B cell (primary cell): ENCODE data around the gene VPS41. TPM values are rescaled to one million over a fixed set of nuclear protein-coding genes. Genes with fewer than 3 reads are reported as not detected.

Experiments used
- ATAC-seq: fragments of 200-7000 bp; cut with Tn5 transposase; one replicate; pipeline ENCODE4 v1.10.0; 2021; ENCODE audit warnings: low read depth, mild to moderate bottlenecking, moderate number of reproducible peaks, moderate library complexity
- CTCF ChIA-PET: fragments of 350-600 bp; sonication (Branson Sonifier 250); formaldehyde crosslinking; loops from one replicate; lab custom pipeline; 2021; ENCODE audit warnings: antibody characterized with exemption, inconsistent platforms; lab: Charles Lee
- POLR2A ChIA-PET: fragments of 350-600 bp; sonication (Branson Sonifier 250); formaldehyde crosslinking; loops from one replicate; lab custom pipeline; 2021; ENCODE audit warnings: antibody characterized with exemption; lab: Charles Lee
- DNase-seq: peaks from one replicate; pipeline ENCODE4 v3.0.0; 2013
- H2AFZ ChIP-seq: 2 replicates; pipeline ENCODE4 v1.6.1; 2012; ENCODE audit warnings: mild to moderate bottlenecking, low read depth, low read length; ENCODE audit not compliant: insufficient read depth, poor library complexity, severe bottlenecking
- H3K27ac ChIP-seq, 2 donors: 1 replicate in 1 of 2; 2 replicates in 1 of 2; pipeline ENCODE4 v1.5.1; 2012 to 2013; ENCODE audit warnings: low read length in 2 of 2, mild to moderate bottlenecking in 2 of 2, moderate library complexity in 1 of 2
- H3K27me3 ChIP-seq, 4 experiments: fragments of 200-600 bp in 1 of 4; sonication (generic) in 1 of 4; replicated peaks in 1 of 4; 1 replicate in 2 of 4; 2 replicates in 2 of 4; pipeline versions ENCODE4 v1.6.1 to v1.7.0; 2013 to 2016; ENCODE audit warnings: low read length in 3 of 4, mild to moderate bottlenecking in 2 of 4, mixed read lengths in 1 of 4, moderate library complexity in 1 of 4; ENCODE audit not compliant: insufficient read depth in 4 of 4, control insufficient read depth in 3 of 4; ENCODE audit errors: control extremely low read depth in 1 of 4
- H3K36me3 ChIP-seq, 2 experiments: replicated peaks in 1 of 2; 1 replicate in 1 of 2; 2 replicates in 1 of 2; pipeline versions ENCODE4 v1.6.1 to v1.7.1; 2013; ENCODE audit warnings: low read length in 1 of 2; ENCODE audit not compliant: insufficient read depth in 2 of 2, control insufficient read depth in 1 of 2; ENCODE audit errors: control extremely low read depth in 1 of 2, extremely low read depth in 1 of 2
- H3K4me1 ChIP-seq, 2 donors: fragments of 200-600 bp in 1 of 2; sonication (generic) in 1 of 2; 1 replicate in 1 of 2; 2 replicates in 1 of 2; pipeline versions ENCODE4 v1.5.1 to v1.6.1; 2013 to 2017; ENCODE audit warnings: low read length in 2 of 2; ENCODE audit not compliant: control insufficient read depth in 2 of 2, insufficient read depth in 2 of 2
- H3K4me2 ChIP-seq: replicated peaks from 2 replicates; pipeline ENCODE3; 2012; ENCODE audit warnings: mild to moderate bottlenecking, low read depth, low read length; ENCODE audit not compliant: poor library complexity, severe bottlenecking
- H3K4me3 ChIP-seq, 5 experiments: fragments of 200-600 bp in 1 of 5; sonication (generic) in 1 of 5; 1 replicate in 3 of 5; 2 replicates in 2 of 5; pipeline versions ENCODE4 v1.5.1 to v1.7.0; 2011 to 2016; ENCODE audit warnings: low read length in 4 of 5, mild to moderate bottlenecking in 4 of 5, low read depth in 2 of 5, control low read depth in 1 of 5, moderate library complexity in 1 of 5; ENCODE audit not compliant: insufficient read depth in 1 of 5; ENCODE audit errors: control extremely low read depth in 1 of 5, extremely low read depth in 1 of 5
- H3K79me2 ChIP-seq: fragments of 200-600 bp; sonication (generic); one replicate; pipeline ENCODE4 v1.6.0; 2016; ENCODE audit warnings: low read length; ENCODE audit not compliant: control insufficient read depth, insufficient read depth
- H3K9ac ChIP-seq: fragments of 200-600 bp; sonication (generic); 2 replicates; pipeline ENCODE4 v1.6.1; 2017; ENCODE audit warnings: mild to moderate bottlenecking, low read length, moderate library complexity
- H3K9me3 ChIP-seq, 3 donors: one replicate each; pipeline versions ENCODE4 v1.6.1 to v1.7.1; 2013; ENCODE audit warnings: low read length in 2 of 3; ENCODE audit not compliant: control insufficient read depth in 2 of 3, insufficient read depth in 1 of 3; ENCODE audit errors: control extremely low read depth in 1 of 3
- H4K20me1 ChIP-seq: 2 replicates; pipeline ENCODE4 v1.6.0; 2012; ENCODE audit warnings: mild to moderate bottlenecking, low read length; ENCODE audit not compliant: insufficient read depth, control insufficient read depth, poor library complexity, severe bottlenecking
- H3K27ac Mint-ChIP-seq: one replicate; pipeline ENCODE4 v1.8.0; 2021; ENCODE audit warnings: mixed read lengths
- H3K27me3 Mint-ChIP-seq: one replicate; pipeline ENCODE4 v1.8.0; 2021; ENCODE audit warnings: mixed read lengths
- H3K4me1 Mint-ChIP-seq: one replicate; pipeline ENCODE4 v1.8.0; 2021; ENCODE audit warnings: mixed read lengths
- H3K4me3 Mint-ChIP-seq: one replicate; pipeline ENCODE4 v1.8.0; 2021; ENCODE audit warnings: mixed read lengths
- H3K9me3 Mint-ChIP-seq: one replicate; pipeline ENCODE4 v1.8.0; 2022; ENCODE audit warnings: mixed read lengths; ENCODE audit not compliant: insufficient read depth
- CTCF ChIP-seq: fragments of 200-600 bp; IDR thresholded peaks from one replicate; pipeline ENCODE4 v1.8.0; 2022; ENCODE audit warnings: antibody characterized with exemption, mild to moderate bottlenecking
- EZH2 ChIP-seq: IDR thresholded peaks from 2 replicates; pipeline ENCODE4 v1.6.1; 2012; ENCODE audit warnings: borderline replicate concordance, low read depth, mild to moderate bottlenecking, moderate library complexity, low read length; ENCODE audit not compliant: insufficient read depth, poor library complexity, severe bottlenecking
- WGBS: methylation state at CpG from one replicate; pipeline ENCODE4 v1.1.5; 2013; ENCODE audit warnings: missing lambda C conversion rate; ENCODE audit not compliant: insufficient coverage; 5-methylcytosine and 5-hydroxymethylcytosine counted together
- intact Hi-C: fragments of 100-400 bp; cut with micrococcal nuclease; formaldehyde crosslinking; loops from one replicate; pipeline ENCODE4 v1.10.0; 2022
- polyA plus RNA-seq: library from polyadenylated mRNA; depleted of rRNA; stranded (reverse); fragments of >200 nt; gene quantifications from 2 replicates; pipeline ENCODE4 v1.2.3, GENCODE V29; 2012
- total RNA-seq, 2 donors: library from RNA; stranded (reverse); fragments of 120-200 nt in 1 of 2; gene quantifications; 1 replicate in 1 of 2; 2 replicates in 1 of 2; pipeline versions ENCODE4 v1.2.3 to v1.2.4, GENCODE V29; 2013 to 2022

VPS41 gene
- total and polyA plus RNA-seq, 2 donors (not counting 1 experiment from before 2014, with no cell fraction given) = 9.3 to 114 TPM

DNA sequence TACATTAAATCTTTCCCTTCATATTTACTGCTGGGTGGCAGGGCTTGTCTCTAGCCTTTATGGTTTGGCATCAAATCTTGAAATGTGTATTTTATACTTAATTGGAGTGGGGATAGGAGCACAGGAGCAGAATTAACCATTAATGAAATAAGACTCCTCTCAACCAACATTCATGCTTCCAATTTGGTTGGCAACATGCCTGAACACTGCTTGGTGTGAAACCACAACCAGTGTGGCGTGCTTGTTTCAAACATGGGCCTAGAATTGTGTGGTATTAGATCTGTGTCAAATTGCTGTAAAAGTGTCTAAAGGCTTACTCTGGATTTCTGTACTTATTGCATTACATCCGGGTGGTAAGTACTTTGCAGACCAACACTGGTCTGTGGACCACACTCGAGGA, 25.1 kb upstream of the VPS41 start:
- Histone ChIP-seq H3K9ac (no peak overlapping the region), H2AFZ (no peak overlapping the region), H3K36me3 (no peaks in the 10 kb centered on the region), H3K4me3 (no peak overlapping the region), H3K27ac (no peak overlapping the region), H3K4me1 (no peaks in the 10 kb centered on the region), H3K4me2 (no peak overlapping the region), H4K20me1 (no peaks in the 10 kb centered on the region), H3K79me2 (no peaks in the 10 kb centered on the region), H3K27me3 (no peaks in the 10 kb centered on the region), H3K9me3 (no peaks in the 10 kb centered on the region)
- TF ChIP-seq EZH2 (no peak), CTCF (no peak)
- Mint-ChIP-seq H3K27me3 (peaks cover 3% of the 10 kb centered on the region), H3K4me3 (no peak overlapping the region), H3K9me3 (no peaks in the 10 kb centered on the region), H3K27ac (no peak overlapping the region), H3K4me1 (peaks cover 2% of the 10 kb centered on the region)
- ATAC-seq = no peak
- 97% methylated on average over 3 of the region's 3 CpGs for WGBS
- intact Hi-C loops = loop anchor here (10.0 kb wide), 1 partner anchor 531 kb away; no protein-coding TSS in a partner anchor
- ChIA-PET CTCF (no interaction called here), POLR2A (no interaction called here)
- no peak for DNase-seq

DNA sequence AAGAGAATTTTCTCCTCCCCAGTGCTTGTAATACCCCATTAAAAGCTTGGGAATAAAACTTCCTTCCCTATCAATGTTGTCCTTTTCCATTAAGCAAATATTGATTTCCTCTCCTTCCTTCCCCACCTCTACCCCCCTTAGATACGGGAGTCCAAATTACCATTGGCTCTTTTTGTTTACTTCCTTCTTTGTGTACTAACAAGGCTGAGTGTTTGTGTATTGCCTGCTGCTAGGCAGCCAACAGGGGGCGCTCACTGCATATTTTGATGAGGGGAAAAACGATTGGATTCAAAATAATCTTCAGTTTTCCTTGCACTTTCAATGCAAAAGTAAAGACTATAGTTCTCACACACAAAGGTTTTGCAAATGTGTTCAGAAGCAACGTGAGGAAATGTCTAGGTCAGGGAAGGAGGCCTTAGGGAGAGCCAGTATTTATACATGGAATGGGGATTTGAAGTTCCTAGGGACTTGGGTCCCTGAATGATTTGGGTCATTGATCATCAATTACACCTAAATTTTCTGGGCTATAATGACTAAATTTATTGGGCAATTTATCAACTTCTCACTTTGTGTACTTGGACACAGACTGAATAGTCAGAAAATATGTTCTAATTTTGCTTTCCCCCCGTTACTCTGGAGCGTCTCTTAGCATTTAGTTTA, 23.6 kb upstream of the VPS41 start:
- no peak overlapping the region for H3K9ac ChIP-seq
- Mint-ChIP-seq H3K27ac (no peak overlapping the region), H3K27me3 (peaks cover 6% of the 10 kb centered on the region), H3K4me3 (no peak overlapping the region), H3K9me3 (no peaks in the 10 kb centered on the region), H3K4me1 (peaks cover 2% of the 10 kb centered on the region)
- no peaks in the 10 kb centered on the region for H3K36me3 ChIP-seq
- POLR2A ChIA-PET = no interaction called here
- no peak overlapping the region for H3K4me3 ChIP-seq
- CTCF ChIA-PET = no interaction called here
- WGBS = no CpG with 5 or more reads among the region's 6 CpGs
- H3K79me2 ChIP-seq = no peaks in the 10 kb centered on the region
- intact Hi-C loops = loop anchor here (10.0 kb wide), 1 partner anchor 532 kb away; no protein-coding TSS in a partner anchor
- peak; percentile 77 for TF ChIP-seq CTCF
- TF ChIP-seq EZH2 = no peak
- H4K20me1 ChIP-seq = no peaks in the 10 kb centered on the region
- no peak overlapping the region for H2AFZ ChIP-seq
- no peaks in the 10 kb centered on the region for H3K27me3 ChIP-seq
- H3K27ac ChIP-seq = no peak overlapping the region
- DNase-seq (peak; percentile 54), ATAC-seq (no peak)
- no peak overlapping the region for H3K4me2 ChIP-seq
- H3K9me3 ChIP-seq = no peaks in the 10 kb centered on the region
- no peaks in the 10 kb centered on the region for H3K4me1 ChIP-seq
